Measurements from ENCODE around the gene SLC44A2. TPM values are rescaled to one million over a fixed set of nuclear protein-coding genes. Genes with fewer than 3 reads are reported as not detected.

SLC44A2 gene
- total RNA-seq, 1 experiment from 2014 or later, result 9.9 TPM

DNA sequence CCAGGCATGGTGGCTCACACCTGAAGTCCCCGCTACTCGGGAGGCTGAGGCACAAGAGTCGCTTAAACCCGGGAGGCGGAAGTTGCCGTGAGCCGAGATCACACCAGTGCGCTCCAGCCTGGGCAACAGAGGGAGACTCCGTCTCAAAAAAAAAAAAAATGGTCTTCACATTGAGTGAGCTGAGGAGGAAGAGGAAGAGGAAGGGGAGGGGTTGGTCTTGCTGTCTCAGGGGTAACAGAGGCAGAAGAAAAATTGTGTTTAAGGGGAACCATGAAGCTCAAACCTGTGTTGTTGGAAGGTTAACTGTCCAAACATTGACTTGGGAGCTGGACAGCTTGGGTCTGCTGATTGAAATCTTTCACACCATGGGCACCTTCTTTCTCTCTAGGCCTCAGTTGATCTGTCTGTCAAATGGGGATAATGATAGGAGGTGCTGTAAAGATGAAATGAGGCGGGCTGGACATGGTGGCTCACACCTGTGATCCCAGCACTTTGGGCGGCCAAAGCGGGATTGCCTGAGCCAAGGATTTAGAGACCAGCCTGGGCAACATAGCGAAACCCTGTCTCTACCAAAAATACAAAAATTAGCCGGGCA, 9.8 kb upstream of the SLC44A2 start:
- no peak for DNase-seq (ENCODE audit: low spot score)

DNA sequence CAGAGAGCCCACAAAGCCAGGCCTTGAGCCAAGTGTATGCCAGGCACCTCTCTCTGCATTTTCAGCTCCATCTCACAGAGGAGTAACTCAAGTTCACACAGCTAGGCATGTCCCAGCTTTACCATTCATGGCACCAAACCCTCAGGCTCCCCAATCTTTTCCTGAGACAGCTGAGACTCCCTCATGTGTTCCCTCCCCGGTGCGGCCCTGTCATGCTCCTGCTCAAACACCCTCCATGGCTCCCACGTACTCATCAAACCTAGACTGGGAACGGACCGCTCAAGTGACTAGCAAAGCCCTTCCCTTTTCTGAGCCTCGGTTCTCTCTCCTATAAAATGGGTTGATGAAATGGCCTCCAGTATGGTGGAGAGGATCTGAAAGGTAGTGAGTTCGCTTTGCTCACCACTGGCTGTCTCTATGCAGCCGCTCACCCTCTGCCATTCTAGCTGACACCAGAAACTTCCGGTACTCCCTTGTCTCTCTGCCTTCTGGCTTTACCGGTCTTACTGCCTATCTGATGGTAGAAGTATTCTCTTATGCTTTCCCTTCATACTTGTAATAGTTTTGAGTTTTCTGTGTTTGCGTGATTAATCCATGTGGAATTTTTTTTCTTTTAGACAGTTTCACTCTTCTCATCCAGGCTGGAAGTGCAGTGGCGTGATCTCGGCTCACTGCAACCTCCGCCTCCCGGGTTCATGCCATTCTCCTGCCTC, 7.8 kb upstream of the SLC44A2 start:
- no peak for DNase-seq (ENCODE audit: low spot score)

DNA sequence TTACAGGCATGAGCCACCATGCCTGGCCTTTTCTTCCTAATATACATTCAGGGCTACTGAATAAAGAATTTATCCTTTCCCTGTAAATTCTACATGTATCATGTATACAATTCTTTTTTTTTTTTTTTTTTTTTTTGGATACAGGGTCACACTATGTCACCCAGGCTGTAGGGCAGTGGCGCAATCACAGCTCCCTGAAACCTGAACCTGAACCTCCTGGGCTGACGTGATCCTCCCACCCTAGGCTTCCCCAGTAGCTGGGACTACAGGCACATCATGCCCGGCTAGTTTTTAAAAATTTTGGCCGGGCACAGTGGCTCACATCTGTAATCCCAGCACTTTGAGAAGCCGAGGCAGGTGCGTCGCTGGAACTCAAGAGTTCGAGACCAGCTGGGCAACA, 6.5 kb upstream of the SLC44A2 start:
- DNase-seq (ENCODE audit: low spot score), result no peak

DNA sequence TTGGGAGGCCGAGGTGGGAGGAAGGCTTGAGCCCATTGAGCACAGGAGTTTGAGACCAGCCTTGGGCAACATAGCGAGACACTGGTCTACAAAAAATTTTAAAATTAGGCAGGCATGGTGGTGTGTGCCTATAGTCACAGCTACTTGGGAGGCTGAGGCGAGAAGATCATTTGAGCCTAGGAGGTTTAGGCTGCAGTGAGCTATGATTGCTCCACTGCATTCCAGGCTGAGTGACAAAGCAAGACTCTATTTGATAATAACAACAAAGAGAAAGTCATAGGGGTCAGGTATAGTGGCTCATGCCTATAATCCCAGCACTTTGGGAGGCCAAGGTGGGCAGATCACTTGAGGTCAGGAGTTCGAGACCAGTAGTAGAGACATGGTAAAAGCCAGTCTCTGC, 4.6 kb upstream of the SLC44A2 start:
- DNase-seq (ENCODE audit: low spot score), result no peak

DNA sequence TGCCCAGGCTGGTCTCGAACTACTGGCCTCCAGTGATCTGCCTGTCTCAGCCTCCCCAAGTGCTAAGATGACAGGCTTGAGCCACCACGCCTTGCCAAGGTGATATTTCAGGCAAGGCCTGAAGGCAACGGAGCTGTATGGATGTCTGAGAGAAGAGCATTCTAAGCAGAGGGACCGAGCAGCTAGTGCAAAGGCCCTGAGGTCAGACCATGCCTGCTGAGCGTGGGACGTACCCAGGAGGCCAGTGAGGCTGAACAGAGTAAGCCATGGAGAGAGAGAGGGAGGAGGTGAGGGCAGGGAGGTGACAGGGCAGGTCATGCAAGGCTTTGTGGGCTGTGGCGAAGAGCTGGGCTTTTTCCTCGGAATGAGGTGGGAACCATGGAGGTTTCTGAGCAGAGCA, 3.4 kb upstream of the SLC44A2 start:
- no peak for DNase-seq (ENCODE audit: low spot score)

DNA sequence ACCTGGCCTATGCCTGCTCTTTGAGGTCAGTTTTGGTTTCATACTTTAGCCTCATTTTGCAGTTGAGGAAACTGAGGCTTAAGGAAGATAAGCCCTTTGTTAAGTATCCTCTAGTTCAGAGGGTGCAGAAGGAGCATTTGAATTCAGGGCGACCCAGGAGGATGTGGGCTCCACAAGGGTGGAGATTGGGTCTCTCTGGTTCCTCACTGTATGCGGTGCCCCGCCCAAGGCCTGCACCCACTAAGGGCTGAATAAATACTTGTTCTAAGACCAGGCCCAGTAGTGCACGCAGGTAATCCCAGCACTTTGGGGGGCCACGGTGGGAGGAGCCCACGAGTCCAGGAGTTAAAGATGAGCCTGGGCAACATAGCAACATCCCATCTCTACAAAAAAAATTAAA, 768 bp upstream of the SLC44A2 start:
- DNase-seq (ENCODE audit: low spot score), result no peak

DNA sequence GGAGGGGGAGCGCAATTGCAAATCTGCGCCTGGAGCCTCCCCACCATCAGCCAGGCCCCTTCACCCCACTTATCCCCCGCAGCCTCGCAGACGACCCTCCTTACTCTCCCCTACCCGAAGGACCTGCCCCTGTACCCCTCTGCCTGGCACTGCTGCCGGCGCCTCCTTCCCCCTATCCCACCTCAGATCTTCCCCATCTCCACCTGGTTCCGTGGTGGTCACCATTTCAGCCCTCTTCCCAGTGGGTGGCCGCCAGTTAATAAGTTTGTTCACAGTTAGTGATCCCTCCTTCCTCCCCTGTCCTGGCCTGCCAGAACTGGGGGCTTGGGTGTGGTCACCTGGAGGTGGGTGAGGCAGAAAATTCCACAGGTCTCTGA, 397 bp downstream of the SLC44A2 start:
- no peak for DNase-seq (ENCODE audit: low spot score)

DNA sequence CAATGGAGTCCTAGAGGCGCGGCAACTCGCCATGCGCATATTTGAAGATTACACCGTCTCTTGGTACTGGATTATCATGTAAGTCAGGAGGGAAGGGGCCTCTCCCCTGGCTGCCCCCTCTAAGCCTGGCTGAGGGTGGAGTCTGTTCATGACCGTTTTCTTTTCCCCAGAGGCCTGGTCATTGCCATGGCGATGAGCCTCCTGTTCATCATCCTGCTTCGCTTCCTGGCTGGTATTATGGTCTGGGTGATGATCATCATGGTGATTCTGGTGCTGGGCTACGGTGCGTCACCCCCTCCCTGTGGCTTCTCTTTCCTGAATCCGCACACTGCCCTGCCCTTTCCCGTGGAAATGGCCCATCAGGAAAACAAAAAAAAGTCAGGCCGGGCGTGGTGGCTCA, 6.5 kb downstream of the SLC44A2 start:
- no peak for DNase-seq (ENCODE audit: low spot score)

DNA sequence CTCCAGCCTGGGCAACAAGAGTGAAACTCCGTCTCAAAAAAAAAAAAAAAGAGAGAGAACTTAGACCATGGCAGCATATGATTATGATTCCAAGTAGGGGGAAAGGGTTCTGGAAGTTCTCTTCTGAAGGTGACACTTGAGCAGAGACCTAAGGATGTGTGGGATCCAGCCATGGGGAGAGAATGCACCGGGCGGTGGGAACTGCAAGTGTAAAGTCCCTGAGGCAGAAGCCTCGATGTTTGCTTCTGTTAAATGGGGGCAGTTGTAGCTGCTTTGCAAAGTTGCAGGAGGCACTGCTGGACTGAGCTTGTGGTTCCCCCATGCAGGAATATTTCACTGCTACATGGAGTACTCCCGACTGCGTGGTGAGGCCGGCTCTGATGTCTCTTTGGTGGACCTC, 9.1 kb downstream of the SLC44A2 start:
- no peak for DNase-seq (ENCODE audit: low spot score)

DNA sequence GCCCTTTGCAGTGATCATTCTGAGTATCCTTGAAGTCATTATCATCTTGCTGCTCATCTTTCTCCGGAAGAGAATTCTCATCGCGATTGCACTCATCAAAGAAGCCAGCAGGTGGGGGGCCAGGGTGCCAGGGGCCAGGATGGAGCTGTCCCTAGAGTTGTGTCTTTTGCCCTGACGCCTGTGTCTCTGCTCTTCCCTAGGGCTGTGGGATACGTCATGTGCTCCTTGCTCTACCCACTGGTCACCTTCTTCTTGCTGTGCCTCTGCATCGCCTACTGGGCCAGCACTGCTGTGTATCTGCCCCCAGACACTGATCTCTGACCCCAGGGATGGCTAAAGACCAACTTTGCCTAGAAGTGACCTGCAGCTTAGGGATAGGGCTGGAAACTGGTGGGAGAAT, 9.6 kb downstream of the SLC44A2 start:
- no peak for DNase-seq (ENCODE audit: low spot score)

DNA sequence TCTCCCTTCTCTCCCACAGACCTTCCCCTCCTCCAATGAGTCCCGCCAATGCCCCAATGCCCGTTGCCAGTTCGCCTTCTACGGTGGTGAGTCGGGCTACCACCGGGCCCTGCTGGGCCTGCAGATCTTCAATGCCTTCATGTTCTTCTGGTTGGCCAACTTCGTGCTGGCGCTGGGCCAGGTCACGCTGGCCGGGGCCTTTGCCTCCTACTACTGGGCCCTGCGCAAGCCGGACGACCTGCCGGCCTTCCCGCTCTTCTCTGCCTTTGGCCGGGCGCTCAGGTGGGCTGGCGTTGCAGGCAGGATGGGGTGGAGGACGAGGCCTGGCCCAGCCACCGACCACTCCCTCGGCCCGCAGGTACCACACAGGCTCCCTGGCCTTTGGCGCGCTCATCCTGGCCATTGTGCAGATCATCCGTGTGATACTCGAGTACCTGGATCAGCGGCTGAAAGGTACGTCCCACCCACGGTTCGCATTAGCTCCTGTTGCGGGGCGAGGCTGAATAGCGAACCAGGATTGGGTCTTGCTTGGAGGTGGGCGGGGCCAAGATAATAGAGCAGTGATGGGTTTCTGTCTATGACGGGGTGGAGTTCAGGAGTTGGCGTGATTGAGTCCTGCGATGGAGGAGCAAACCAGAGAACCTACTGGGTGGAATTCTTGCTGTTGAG, 11.1 kb downstream of the SLC44A2 start:
- DNase-seq (ENCODE audit: low spot score), result no peak

DNA sequence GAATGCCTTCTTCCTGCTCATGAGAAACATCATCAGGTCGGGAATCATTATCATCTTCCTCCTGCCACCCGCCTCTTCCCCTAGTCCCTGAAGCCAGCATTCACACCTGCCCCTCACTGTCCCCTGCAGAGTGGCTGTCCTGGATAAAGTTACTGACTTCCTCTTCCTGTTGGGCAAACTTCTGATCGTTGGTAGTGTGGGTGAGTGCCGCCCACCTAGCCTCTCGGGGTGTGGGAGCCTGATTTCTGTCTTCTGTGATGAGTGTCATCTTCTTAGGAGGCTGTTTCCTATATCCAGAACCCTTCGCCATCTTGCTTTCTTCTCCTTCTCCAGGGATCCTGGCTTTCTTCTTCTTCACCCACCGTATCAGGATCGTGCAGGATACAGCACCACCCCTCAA, 12.5 kb downstream of the SLC44A2 start:
- DNase-seq (ENCODE audit: low spot score), result no peak

DNA sequence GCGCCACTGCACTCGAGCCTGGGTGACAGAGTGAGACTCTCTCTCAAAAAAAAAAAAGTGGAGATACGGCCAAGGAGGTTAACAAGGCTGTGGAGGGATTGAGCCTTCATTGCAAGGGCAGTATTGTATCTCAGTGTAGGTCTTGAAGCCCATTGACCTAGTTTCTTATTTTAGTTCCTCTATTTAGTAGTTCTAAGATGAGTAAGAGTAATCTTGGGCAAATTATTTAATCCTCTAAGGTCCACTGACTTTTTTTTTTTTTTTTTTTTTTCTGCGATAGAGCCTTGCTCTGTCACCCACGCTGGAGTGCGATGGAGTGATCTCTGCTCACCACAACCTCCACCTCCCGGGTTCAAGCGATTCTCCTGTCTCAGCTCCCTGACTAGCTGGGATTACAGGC, 14.5 kb downstream of the SLC44A2 start:
- DNase-seq (ENCODE audit: low spot score), result no peak

DNA sequence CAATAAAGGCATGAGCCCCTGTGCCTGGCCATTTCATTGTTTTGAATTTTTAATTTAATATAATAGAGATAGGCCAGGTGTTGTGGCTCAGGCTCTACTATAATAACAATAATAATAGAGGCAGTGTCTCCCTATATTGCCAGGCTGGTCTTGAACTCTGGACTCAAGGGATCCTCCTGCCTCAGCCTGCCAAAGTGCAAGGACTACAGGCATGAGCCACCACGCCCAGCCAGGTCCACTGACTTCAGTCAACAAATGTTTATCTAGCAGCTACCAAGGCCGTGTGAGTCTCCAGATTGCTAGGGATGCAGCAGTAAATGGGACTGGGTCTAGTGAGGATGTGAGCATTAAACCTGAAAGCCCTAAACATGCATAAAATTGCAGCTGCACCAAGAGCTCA, 15.0 kb downstream of the SLC44A2 start:
- DNase-seq (ENCODE audit: low spot score), result no peak

DNA sequence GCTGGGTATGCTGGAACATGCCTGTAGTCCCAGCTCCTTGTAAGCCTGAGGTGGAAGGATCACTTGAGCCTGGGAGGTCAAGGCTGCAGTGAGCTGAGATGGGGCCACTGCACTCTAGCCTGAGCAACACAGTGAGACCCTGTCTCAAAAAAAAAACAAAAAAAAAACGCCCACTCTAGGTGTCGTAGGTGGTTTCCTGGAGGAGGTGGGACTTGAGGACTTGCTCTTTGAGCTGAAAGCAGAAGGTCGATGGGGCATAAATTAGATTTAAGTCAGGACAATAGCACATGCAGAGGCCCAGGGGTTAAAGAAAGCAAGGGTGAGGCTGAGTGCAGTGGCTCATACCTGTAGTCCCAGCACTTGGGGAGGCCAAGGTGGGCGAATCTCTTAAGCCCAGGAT, 15.9 kb downstream of the SLC44A2 start:
- DNase-seq (ENCODE audit: low spot score), result no peak

DNA sequence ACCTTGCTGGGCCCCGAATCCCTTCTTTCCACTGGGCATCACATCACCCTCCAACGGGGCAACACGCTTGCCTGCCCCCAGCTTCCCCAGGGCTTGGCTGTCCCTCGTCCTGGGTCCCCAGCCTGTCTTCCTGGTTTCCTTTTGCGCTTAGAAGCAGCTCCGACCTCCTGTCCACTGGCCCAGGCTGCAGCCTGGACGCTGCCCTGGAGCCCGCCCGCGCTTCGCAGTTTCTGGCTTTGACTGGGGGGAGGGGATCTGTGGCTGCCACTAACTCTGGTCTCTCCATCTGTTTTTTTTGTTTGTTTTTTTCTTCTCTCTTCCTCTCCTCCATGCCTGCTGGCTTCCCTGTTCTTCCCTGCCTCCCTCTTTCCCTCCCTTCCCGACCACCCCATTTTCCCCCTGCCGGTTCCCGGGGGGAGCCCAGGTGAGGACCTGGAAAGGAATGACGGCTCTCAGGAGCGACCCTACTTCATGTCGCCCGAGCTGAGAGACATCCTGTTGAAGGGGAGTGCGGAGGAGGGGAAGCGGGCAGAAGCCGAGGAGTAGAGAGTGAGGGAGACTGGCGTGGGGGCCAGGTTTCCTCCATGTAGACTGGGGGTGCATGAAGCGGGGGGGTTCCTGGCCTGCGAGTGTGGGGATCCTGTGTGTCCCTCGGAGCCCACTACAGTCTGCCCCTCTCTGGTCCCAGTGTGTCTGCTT, 17.3 kb downstream of the SLC44A2 start:
- no peak for DNase-seq (ENCODE audit: low spot score)

DNA sequence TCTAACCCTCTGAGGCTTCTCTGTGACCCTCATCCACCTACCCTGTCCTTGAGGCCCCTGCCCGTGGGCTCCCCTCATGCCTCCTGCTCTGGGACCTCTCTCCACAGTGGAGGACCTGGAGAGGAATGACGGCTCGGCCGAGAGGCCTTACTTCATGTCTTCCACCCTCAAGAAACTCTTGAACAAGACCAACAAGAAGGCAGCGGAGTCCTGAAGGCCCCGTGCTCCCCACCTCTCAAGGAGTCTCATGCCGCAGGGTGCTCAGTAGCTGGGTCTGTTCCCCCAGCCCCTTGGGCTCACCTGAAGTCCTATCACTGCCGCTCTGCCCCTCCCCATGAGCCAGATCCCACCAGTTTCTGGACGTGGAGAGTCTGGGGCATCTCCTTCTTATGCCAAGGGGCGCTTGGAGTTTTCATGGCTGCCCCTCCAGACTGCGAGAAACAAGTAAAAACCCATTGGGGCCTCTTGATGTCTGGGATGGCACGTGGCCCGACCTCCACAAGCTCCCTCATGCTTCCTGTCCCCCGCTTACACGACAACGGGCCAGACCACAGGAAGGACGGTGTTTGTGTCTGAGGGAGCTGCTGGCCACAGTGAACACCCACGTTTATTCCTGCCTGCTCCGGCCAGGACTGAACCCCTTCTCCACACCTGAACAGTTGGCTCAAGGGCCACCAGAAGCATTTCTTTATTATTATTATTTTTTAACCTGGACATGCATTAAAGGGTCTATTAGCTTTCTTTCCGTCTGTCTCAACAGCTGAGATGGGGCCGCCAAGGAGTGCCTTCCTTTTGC, 18.0 kb downstream of the SLC44A2 start:
- no peak for DNase-seq (ENCODE audit: low spot score)

DNA sequence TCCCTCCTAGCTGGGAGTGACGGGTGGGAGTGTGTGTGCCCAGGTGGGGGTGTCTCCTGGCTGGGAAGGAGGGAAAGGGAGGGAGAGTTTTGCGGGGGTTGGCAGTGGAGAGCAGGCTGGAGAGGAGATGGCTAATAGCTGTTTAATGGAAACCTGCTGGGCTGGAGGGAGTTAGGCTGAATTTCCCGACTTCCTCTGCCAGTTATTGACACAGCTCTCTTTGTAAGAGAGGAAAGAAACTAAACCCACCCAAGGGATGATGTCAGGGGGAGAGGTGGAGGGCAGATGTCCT, 18.6 kb downstream of the SLC44A2 start:
- DNase-seq (ENCODE audit: low spot score), result no peak

DNA sequence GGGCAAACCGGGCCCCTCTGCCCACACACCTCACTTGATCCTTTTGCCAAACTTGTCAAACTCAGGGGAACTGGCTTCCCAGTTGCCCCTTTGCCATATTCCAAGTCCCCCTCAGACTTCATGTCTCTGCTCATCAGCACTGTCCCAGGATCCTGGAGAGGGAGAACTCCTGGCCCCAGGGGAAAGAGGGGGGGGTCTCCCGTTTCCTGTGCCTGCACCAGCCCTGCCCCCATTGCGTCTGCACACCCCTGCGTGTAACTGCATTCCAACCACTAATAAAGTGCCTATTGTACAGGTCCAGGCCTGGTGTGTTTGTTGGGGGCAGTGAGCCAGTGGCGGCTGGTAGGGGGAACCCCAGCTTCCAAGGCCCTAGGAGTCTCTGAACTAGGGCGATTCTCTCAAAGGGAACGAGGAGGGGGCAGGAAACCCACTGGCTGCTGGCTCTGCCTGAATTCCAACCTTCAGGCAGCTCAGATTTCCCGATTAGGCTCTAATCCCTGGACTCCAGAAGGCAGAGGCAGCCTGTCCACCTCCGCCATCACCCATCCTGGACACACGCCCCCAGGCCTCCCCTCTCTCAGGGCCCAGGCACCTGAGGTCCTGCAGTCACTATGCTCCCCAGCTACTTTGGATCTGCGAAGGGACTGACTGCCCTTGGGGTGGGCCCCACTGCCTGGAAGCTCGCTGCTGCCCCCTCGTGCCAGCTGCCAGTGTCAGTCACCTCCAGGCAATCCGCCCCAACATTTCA, 19.1 kb downstream of the SLC44A2 start:
- peak; percentile 32 for DNase-seq (ENCODE audit: low spot score)

DNA sequence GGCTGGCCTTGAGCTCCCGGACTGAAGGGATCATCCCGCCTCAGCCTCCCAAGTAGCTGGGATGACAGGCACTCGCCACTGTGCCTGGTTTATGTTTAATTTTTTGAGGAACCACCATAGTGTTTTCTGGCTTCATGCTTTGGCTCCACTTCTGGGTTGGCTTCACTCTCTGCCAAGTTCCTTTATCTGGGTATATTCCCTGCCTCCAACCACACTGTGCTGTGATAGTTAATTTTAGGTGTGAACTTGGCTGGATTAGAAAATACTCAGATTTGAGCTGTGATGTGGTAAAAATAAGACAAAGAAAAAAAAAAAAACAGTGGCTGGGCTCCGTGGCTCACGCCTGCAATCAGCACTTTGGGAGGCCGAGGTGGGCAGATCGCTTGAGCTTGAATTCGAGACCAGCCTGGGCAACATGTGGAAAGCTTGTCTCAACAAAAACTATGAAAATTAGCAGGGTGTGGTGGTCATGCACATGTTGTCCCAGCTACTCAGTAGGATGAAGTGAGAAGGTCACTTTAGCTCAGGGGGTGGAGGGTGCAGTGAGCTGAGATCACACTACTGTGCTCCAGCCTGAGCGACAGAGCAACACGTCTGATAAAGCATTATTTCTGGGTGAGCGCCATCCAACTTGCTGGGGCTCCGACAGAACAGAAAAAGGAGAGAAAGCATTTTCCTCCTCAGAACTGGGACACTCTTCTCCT, 21.3 kb downstream of the SLC44A2 start:
- no peak for DNase-seq (ENCODE audit: low spot score)

DNA sequence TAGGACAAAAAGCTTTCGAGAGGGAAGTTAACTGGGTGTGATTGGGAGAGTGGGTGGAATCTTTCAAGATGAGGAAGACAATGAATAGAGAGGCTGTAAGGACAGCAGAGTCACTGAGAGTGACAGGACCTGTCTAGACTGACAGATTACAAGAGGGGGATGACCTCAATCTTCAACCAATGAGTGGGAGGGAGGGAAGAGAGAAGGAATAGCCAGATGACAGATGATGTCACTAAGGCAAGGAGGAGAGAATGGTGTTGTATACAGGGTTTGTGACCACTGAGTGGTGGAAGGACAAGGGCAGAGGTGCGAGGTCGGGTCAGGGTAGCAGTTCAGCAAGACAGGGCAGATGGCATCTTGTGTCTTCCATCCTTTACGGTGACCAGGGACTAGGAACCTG, 23.0 kb downstream of the SLC44A2 start:
- DNase-seq (ENCODE audit: low spot score), result no peak
